ENCODE results near the gene LRTM2.

The LRTM2 gene

DNA sequence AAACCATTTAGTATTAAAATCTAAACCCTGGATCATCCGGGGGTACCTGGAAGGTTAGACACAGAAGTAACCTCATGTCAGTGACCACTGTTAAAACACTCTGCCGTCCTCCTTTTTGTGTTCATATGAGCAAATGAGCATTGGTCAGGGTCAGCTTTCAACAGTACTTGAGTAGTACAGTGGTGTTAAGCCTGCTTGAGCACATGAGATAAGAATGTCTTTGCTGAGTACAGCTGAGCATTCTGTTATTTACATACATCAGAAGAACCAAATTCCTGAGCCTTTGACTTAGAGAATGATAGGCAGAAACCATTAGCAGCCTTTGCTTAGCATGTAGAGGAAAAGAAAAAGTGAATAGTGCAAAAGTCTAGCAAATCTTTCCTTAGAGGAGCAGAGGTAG lies 38.6 kb upstream of the LRTM2 start:
- no peak for DNase-seq (ENCODE audit: low spot score)
- in situ Hi-C loops (cut with MboI; ENCODE audit: low sequenced_read_pairs, unreplicated experiment) = loop anchor here (25.0 kb wide), 1 partner anchor 669 kb away; no protein-coding TSS in a partner anchor
- TF ChIP-seq, protein P1, sequence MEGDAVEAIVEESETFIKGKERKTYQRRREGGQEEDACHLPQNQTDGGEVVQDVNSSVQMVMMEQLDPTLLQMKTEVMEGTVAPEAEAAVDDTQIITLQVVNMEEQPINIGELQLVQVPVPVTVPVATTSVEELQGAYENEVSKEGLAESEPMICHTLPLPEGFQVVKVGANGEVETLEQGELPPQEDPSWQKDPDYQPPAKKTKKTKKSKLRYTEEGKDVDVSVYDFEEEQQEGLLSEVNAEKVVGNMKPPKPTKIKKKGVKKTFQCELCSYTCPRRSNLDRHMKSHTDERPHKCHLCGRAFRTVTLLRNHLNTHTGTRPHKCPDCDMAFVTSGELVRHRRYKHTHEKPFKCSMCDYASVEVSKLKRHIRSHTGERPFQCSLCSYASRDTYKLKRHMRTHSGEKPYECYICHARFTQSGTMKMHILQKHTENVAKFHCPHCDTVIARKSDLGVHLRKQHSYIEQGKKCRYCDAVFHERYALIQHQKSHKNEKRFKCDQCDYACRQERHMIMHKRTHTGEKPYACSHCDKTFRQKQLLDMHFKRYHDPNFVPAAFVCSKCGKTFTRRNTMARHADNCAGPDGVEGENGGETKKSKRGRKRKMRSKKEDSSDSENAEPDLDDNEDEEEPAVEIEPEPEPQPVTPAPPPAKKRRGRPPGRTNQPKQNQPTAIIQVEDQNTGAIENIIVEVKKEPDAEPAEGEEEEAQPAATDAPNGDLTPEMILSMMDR (IDR thresholded peaks at IDR 0.05; ENCODE audit: borderline replicate concordance, control extremely low read depth, extremely low read depth, insufficient read depth, missing control alignments) = no peak

DNA sequence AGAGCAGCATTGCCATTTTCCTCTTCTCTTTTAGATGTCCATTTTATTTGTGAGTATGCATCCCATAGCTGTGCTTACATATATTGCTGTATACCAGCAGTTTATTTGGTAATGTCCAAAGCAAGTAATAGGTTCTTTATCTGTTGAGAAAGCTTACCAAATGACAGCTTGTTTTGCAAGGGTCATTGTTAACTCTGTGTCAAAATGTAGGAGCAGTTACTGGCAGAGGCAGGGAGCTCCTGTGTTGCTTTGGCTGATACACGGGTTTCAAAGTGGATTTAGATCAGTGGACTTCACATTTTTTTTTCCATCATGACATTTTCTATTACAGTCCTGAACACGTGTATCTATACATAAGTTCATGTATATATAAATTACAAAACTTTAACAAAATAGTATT lies 38.1 kb upstream of the LRTM2 start:
- in situ Hi-C loops (cut with MboI; ENCODE audit: low sequenced_read_pairs, unreplicated experiment) = loop anchor here (25.0 kb wide), 1 partner anchor 670 kb away; no protein-coding TSS in a partner anchor
- TF ChIP-seq, protein P1 (IDR thresholded peaks at IDR 0.05; ENCODE audit: borderline replicate concordance, control extremely low read depth, extremely low read depth, insufficient read depth, missing control alignments) = no peak

DNA sequence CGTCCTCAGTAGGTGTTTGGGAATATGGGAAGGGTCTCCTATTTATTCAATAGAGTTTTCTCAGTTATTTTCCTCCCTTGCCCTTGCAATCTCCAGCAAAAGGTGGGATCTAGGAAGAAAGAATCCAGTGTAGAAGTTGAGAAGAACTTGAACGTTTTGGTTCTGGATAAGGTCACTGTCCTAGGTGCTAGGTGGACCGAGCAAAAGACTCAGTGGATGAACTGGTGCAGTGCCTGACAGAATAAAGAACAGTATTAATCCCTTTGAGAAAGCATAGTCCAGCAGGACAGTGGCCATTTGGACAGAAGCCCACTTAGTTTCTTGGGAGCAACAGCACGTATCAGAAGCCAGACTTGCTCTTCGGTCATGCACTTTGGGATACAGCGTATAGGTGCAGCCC lies 32.7 kb upstream of the LRTM2 start:
- in situ Hi-C loops (cut with MboI; ENCODE audit: low sequenced_read_pairs, unreplicated experiment) = loop anchor here (5.0 to 25.0 kb wide), 2 partner anchors 135 to 675 kb away; no protein-coding TSS in a partner anchor
- TF ChIP-seq, protein P1 (IDR thresholded peaks at IDR 0.05; ENCODE audit: borderline replicate concordance, control extremely low read depth, extremely low read depth, insufficient read depth, missing control alignments) = no peak
- DNase-seq (ENCODE audit: low spot score) = no peak

More for the DNA sequence above, 38.1 kb upstream of the LRTM2 start:
- no peak for DNase-seq (ENCODE audit: low spot score)

DNA sequence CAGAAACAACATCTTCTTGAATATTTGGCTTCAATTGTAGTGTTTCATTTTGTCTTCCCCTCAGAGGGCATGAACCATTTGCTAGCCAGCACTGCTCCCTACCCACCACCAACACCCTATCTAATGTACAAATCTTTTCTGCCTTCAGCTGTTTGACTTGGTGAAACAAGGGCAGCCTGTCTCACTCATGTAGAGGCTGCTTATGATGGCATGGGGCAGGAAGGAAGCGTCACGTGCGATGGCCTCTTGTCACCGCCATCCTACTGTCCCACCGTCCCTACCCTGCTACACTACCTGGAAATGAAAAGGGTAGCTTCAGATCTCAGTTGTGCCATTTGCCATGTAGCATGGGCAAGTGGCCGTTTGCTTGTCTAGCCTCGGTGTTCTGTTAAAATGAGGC lies 29.9 kb upstream of the LRTM2 start:
- TF ChIP-seq, protein P1 (IDR thresholded peaks at IDR 0.05; ENCODE audit: borderline replicate concordance, control extremely low read depth, extremely low read depth, insufficient read depth, missing control alignments) = no peak
- DNase-seq (ENCODE audit: low spot score) = no peak
- in situ Hi-C loops (cut with MboI; ENCODE audit: low sequenced_read_pairs, unreplicated experiment) = loop anchor here (25.0 kb wide), 1 partner anchor 678 kb away; no protein-coding TSS in a partner anchor

DNA sequence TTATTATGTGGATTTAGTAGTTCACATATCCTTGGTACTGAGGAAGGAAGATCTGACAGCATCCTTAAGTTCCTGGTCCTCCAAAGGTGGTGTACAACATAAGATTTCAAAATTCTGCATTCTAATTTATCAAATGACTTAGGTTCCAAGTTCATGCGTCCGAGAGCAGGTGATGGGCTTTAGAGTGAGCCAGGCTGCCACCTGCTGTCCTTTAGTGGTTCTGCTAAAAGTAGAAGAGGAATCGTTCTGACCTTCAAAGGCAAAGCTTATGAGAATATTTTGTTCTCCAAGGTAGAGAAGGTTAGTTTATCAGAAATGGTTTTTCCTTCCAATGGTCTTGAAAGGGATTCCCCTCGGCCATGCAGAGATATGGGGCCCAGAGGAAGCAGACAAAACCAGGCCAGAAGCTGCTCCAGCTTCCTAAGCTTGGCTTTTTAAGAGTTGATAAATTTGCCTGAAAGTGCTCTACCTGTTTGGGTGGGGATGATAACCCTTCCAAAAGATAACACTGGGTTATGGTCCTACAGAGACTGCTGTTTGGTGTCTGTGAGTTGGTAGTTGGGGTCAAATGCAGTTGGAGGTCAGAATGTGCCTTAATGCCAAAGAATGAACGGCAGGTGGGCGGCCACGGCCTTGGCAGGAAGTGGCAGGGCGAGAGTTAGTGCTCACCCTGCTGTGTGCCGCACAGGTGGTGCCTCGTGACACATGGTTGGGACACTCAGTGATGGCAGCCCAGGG lies 29.1 kb upstream of the LRTM2 start:
- TF ChIP-seq, protein P1 (IDR thresholded peaks at IDR 0.05; ENCODE audit: borderline replicate concordance, control extremely low read depth, extremely low read depth, insufficient read depth, missing control alignments) = peak; percentile 45
- in situ Hi-C loops (cut with MboI; ENCODE audit: low sequenced_read_pairs, unreplicated experiment) = loop anchor here (25.0 kb wide), 1 partner anchor 679 kb away; no protein-coding TSS in a partner anchor
- DNase-seq (ENCODE audit: low spot score) = peak; percentile 69

DNA sequence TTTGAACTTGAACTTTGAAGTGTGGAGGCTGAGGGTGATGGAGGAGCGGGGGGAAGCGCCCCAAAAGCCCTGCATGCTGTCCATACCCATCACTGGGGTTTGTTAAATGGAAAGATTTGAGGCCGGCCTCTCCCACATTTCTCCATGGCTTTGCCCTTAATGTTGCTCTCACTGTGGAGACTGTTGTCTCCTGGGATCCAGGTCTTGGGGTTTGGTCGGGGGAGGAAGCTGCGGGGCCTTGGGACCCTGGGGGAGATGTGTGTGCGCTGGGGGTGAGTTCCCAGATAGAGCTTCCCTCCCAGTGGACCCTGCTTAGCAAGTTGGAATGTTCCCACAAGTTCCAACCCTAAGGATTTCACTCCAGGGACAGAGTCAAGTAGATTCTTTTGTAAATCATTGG lies 28.0 kb upstream of the LRTM2 start:
- in situ Hi-C loops (cut with MboI; ENCODE audit: low sequenced_read_pairs, unreplicated experiment) = loop anchor here (25.0 kb wide), 1 partner anchor 680 kb away; no protein-coding TSS in a partner anchor
- DNase-seq (ENCODE audit: low spot score) = peak; percentile 8
- TF ChIP-seq, protein P1 (IDR thresholded peaks at IDR 0.05; ENCODE audit: borderline replicate concordance, control extremely low read depth, extremely low read depth, insufficient read depth, missing control alignments) = no peak
